ENCODE measurements around the gene SFSWAP.
"Not testable (repeated sequence)": the region's sequence is repeated elsewhere in the genome, so short reads cannot be mapped to it uniquely, and the experiment has no call there.

Gene SFSWAP

DNA sequence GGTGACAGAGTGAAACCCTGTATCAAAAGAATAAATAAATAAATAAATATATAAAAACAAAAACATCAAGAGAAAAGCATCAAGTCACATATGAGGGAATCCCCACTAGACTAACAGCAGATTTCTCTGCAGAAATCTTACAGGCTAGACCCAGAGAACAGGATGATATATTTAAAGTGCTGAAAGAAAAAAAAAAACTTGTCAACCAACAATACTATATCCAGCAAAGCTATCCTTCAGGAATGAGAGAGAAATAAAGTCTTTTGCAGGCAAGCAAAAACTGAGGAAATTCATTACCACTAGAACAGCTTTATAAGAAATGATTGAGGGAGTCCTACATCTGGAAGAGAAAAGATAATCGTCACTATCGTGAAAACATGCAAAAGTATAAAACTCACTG, 6.4 kb upstream of the SFSWAP start:
- no peak for DNase-seq

DNA sequence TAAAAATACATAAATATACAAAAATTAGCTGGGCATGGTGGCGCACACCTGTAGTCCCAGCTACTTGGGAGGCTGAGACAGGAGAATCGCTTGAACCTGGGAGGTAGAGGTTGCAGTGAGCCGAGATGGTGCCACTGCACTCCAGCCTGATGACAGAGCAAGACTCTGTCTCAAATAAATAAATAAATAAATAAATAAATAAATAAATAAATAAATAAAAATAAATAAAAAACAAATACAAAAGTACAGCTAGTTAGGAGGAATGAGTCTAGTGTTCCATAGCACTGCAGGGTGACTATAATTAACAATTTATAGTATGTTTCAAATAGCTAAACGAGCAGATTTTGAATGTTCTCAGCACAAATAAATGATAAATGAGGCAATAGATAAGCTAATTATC, 4.2 kb upstream of the SFSWAP start:
- DNase-seq: not testable (repeated sequence)

DNA sequence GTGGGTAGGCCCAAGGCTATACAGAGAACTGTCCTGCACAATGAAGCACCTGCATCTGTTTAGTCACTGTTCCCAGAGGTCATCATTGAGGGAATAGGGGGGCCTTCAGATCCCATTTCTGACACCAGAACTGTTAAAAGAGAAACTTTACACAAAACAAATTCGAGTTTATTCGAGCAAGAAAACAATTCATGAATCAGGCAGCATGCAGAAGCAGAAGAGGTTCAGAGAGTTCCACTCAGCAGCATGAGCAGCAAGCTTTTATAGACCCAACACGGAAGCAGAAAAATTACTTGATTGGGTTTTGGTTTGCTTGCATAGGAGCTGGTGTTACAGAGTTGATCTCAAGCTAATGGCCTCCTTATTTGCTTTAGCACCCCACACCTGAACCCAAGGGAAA, 1.7 kb upstream of the SFSWAP start:
- no peak for DNase-seq

DNA sequence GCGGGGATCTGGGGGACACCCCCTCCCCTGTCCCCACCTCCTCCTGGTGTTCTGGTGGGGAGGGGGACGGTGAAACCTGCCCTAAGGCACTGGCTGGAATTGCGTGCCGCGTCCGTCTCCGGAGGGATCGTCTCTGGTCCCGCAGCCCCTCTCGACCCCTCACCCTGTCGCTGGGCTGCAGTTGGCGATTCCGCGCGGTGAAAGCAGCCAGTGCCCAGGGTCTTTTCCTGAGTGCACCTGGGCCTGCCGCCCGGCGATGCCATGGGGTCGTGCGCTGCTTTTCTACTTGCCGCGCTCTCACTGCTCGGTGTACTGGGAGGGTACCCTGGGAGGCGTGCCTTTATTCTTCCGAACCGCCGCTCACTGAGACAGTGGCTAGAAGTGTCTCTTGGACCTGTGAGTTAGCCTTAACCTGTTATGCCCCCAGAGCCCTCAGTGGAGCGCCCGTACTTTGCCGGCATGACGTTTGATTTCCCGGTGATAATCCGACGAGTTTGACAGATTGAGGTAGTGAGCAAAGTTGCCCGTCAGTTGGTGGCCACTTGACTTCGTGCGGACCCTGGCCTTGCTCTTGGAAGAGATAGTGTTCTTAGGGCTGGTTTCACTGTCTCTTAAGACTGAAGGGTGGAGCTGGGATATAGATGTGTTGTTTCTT, 788 bp downstream of the SFSWAP start:
- peak; percentile 3 for DNase-seq

DNA sequence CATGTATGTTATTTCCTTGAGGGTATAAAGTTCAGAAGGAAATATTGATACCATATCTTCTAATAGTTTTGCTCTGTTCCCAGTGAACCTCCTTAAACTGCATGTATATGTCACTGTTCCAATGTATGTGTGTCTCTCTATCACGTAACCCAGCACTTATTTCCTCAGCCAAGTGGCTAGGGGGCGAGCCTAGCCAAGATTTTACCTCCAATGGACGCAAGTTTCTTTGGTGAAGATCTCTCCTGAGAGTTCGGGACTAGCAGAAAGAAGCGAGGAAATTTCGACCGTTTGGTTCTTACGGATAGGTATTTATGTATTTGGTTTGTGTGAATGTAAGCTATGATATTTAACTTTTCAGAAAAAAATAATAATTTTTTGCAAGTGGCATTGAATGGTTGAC, 2.5 kb downstream of the SFSWAP start:
- DNase-seq: no peak

DNA sequence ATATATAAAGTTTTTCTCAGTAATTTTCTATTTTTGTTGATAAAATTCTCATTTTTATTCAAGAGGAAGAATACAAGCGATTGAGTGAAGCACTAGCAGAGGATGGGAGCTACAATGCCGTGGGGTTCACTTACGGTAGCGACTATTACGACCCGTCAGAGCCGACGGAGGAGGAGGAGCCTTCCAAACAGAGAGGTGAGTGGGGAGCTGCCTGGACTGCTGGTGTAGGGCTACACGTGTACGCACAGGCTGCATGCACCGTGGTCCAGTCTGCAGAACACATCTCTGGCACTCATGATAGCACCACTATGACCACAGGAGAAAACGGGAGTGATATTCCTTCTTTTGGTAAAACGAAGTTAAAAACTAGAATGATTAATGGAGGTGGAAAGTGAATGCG, 3.9 kb downstream of the SFSWAP start:
- no peak for DNase-seq

DNA sequence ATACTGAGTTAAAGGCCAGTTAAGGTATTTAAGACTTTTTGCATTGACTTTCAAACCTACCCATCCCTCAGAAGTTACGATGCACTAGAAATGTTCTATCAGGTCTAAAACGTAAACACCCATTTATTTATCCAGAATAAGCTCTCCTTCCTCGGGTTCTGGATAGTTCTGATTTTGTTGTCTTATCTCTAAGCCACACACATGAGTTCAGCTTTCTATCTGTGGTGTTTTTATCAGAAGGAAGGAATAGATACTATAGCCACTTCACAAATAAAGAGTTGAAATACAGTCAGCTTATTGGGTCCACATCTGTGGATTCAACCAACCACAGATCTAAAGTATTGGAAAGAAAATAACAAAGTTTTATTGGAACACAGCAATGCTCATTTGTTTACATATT, 5.4 kb downstream of the SFSWAP start:
- no peak for DNase-seq

DNA sequence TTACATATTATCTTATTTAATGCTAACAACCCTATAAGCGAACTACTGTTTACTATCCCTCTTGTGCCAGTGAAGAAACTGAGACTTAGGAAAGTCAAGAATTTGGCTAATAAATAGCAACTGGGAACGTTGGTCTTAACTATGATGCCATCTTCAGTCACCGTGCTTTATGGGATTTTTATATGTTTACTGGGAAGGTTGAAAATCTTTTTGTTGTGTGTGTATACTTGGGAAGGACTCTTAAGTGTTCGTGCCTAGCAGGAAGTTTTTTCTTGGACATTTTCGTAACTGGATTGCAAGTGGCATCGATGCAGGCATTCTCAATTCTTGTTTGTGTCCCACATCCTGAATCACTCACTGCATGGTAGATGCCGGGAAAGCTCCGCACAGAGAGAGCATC, 9.4 kb downstream of the SFSWAP start:
- DNase-seq: no peak

DNA sequence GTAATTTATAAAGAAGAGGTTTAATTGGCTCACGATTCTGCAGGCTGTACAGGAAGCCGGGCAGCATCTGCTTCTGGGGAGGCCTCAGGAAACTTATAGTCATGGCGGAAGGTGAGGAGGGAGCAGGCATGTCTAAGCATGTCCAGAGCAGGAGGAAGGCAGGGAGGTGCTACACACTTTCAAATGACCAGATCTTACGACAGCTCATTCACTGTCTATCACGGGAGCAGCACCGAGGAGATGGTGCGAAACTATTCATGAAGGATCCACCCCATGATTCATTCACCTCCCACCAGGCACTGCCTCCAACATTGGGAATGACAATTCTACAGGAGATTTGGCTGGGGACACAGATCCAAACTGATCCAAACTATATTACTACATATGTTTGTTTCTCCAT, 10.0 kb downstream of the SFSWAP start:
- DNase-seq: no peak

DNA sequence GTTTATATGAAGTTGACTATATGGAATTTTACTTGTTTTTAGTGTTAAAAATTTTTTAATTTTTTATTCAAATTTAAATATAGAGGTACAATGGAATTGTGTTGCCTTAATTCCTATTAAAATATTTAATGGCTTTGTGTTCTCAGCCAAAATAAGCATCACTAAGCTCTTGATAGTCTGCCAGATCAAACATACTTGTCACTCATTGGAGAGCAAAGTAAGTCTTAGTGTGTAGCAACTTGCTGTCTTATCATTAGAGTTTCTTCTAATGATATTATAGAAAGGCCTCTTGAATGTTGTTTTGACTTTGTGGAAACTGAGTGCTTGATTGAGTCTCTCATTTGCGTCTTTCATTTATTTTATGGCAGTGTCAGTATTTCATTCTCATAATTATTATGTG, 10.7 kb downstream of the SFSWAP start:
- DNase-seq: no peak

DNA sequence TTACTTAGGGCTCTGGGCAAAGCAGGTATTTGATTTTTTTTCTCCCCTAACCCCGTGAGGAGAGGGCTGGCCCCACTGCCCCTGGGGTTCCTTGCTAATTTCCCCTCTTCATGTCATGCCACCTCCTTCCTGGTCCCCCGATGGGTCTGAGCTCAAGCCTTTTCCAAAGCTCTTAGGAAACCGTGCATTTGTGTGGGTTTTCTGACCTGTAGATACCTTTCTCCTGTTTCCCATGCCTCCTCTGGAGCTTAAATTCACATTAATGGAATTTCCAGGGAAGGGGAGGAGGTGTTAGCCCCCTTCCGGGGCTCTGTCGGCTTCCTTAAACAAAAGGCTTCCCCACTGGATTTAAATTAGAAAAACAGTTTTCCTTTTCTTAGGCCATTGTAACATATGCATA, 12.6 kb downstream of the SFSWAP start:
- no peak for DNase-seq

DNA sequence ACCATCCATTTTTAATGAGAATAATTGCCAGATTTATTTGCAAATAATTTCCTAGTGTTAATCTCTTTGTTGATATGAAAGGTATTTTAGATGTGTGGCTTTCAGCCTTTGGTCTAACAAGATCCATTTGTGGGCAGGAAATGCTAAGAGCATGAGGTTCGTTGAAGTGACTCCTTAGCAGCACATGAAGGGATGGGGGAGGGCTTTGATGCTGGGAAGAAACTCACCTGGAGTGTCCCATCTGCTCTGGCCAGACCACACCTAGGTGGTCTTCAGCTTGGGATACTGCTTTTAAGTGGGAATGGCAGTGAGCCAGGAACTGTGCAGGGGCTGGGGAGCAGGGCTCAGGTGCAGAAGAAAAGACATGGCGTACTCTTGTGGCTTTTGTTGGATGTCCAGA, 13.6 kb downstream of the SFSWAP start:
- no peak for DNase-seq

DNA sequence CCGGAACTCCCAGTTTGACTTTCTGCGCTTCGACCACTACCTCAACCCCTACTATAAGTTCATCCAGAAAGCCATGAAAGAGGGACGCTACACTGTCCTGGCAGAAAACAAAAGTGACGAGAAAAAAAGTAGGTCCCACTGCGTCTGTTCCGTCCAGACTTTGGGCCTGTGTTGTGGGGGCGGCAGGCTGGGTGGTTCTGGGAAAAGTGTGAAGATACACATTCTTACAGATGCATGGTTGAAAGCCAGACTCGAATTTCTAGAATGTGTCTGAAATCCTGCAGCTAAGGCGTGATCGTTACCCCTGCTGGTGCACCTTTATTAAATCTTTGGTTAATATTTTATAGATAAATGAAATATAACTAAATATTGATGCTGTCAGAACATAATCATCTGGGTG, 14.6 kb downstream of the SFSWAP start:
- no peak for DNase-seq

DNA sequence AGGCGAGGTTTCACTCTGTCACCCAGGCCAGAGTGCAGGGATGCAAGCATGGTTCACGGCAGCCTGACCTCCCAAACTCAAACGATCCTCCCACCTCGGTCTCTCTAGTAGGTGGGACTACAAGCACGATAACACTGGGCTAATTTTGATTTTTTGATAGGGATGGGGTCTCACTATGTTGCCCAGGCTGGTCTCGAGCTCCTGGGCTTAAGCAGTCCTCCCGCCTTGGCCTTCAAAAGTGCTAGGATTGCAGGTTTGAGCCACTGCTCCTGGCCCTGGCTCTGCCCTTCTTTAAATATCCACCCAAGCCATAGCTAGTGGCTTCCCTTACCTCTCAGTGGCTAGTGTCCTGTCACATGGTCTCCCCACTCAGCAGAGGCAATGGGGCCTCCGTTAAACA, 17.8 kb downstream of the SFSWAP start:
- no peak for DNase-seq

DNA sequence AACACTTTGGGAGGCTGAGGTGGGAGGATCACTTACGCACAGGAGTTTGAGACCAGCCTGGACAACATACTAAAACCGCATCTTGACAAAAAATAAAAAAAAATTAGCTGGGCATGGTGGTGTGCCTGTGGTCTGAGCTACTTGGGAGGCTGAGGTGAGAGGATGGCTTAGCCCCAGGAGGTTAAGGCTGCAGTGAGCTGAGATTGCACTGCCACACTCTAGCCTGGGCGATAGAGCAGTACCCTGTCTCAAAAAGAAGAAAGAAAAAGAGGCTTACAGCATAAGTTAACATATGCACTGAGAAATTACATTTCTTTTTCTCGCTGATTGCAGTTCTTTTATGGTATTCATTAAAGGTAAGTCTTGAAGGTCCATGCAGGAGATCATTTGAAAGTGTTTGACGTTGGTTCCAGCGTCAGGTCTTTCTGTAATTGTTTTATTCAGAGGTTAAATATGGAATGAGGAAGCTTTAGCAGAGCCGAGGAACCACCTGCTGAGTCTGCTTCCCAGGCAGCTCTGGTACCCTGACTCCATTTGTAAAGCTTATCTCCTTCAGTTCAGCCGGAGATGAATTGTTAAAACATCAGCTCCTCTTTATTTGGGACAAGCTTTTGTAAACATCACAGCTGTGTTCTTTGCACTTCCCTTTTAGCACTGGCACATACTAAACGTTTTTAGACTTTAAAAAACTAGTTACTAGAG, 18.5 kb downstream of the SFSWAP start:
- no peak for DNase-seq

DNA sequence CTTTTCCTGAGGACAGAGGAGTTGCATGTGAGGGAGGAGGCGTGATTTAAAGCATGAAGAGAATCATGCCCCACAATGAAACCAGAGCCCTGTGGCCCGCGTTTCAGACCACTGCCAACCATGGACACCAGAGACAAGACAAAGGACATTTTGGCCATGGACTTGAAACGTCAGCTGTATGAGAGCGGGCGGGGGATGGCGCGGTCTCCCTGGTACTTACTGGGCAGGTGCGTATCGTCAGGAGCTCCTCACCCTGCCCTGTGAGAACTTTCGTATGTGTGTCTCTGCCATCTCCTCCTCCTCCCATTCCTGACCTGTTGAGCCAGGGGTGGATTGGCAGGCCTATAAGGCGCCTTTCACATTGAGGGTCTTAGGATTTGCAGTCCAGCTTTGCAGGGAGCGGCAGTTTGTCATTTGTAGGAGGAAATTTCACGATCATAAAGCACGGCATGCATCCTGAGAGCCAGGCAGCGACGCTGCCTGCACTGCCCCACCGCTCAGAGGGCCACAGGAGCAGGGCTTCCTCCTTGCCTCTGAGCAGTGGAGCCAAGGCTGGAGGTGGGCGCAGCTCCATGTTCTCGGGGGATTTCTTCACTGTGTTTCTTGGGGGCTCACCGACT, 22.2 kb downstream of the SFSWAP start:
- no peak for DNase-seq

DNA sequence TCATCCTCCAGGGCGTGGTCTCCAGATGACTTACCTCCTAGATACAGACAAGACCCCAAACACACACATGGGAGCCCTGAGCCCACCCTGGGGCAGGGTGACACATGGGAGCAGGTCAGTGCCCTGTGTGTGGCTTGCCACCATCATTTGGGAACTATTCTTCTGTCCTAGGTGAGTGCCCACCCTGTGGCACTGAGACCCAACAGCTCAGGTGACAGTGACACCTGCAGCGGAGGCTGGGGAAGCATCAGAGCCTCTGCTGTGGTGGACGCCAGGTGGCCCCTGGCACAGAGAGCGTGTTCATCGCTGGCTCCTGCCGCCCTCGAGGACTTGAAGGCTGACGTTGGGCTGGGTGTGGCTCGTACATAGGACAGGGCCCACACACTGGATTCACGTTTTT, 23.0 kb downstream of the SFSWAP start:
- DNase-seq: no peak

DNA sequence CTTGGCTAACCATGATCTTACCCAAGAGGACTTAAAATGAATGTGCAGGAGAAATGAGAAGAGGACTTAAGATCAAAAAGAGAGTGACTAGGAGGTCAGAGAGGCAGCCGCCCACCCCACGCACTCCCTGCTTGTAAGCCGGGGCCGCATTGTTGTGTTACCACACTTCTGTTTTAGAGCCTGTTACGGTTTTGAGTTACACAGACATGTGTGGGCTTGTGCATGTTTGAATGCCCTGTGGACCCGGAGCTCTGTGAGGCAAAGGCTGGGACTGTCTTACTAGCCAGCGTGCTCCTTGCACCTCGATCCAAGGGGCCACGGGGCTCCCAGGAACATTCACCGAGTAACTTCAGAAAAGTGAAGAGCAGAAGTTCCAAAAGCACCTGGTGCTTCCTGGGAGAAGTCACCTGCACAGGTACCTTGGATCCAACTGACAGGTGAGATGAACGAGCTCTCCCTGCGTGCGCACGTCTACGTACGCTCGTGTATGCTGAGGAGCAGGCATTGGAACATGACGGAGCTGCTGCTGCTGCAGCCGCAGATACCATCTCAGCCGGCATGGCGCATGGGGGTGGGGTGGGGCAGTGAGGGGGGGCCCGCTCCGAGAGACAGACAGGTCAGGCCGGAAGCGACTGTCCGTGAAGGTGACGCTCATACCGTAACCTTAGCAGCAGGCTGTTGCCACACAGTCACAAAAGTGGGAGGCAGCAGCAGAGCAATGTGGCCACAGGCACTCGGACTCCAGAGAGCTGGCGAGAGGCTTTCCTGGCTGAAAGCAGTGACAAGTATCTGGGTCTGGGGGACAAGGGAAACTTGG, 23.7 kb downstream of the SFSWAP start:
- no peak for DNase-seq

DNA sequence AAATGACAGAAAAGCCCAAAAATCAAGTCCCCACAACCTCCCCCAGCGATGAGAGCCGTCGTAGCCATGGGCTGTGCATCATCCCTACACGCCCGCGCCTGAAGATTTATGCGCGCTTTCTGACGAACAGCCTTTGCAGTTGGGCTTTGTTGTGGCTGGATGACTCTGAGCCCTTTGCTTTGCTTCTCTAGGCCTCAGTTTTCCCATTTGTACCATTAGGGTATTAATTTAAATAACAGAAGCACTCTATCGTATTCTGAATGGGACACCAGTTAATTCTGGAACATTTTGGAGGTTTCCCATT, 24.2 kb downstream of the SFSWAP start:
- no peak for DNase-seq

DNA sequence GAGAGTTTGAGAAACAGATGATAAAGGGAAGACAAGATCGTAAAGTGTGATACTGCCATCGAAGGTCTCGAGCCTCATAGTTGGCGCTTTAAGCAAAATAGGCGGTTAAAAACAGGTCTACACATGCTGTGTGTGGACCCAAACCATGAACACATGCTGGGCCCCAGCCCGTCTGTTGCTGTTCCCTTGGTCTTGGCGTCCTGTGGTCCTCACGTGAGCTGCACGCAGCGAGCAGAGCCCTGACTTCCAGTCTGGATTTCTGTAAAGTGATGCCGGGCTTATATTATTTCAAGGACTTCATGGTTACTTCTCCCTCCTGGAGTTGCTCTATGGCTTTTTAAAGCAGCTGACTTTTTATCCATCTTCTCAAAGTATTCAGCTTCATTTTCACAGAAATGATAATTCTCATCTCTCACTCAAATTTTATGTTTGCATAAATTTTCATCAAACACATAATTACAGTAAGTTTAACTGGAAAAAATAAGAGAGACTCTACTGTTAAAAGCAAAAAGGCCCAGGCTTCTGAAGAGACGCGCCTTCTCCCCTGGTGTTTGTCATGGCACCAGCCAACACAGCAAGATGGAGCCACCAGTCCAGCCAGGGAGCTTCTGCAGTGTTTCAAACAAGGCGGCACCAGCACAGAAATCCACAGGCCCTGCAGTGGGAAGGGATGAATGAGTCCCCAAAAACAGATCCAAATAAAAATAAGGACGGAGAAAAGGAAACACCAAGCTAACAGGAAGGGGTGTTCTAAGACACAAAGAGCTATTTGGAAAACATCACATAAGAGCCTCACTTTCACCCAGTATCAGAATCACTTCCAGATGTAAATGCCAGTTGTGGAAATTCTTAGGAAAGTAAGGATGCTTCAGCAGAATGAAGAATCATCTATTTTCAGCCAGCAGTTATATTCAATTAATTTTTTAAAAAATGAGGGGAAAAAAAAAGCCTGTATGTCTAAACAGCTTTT, 24.9 kb downstream of the SFSWAP start:
- no peak for DNase-seq

DNA sequence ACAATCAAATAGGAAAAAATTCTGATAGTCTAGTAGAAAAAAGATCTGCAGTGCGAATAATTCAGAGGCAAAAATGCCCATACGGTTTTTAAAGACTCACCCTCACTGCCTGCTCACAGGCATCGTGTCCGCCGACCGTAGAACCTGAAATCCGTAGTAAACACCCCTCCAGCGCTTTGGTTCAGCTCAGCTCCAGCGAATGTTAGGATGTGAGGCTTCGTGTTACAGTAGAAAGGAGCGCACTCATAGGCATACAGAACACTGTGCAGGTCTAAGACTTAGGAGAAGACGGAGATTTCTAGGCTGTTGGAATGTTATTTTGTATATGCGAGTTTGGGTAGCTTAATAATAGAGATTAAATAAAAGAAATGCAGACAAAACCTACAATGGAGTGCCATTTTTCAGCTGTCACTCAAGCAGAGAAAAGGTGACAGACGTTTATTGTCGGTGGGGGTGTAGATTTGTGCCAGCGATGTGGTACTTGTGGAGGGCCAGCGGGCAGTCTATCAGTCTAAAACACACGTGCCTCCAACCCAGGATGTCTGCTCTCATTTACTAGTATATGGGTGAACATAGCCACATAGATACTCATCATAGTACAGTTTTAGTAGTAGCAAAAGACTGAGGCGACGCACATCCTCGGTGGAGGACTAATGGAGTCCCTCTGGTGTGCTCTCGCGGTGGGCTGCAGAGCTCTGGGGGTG, 25.7 kb downstream of the SFSWAP start:
- no peak for DNase-seq
